Measurements from ENCODE around the gene SLC22A5.

The SLC22A5 gene

DNA sequence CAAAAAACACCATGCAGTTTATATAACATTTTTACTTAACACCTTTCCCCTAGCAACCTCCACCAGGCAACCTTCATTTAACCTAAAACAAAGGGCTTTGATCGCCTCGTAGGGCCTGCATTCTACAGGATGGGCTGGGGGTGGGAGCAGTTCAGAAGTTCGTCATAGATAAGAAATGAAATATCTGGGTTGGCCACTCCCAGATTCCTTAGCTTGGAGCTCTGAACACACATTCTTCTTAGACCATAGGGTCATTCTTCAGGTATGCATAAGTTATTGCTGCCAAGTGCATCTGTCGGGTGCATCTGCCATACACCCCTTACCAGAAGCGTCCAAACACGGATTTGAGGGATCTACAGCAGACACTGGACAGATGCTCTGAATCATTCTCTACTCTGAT is 4.3 kb upstream of the SLC22A5 start:
- FAIRE-seq: peak; percentile 9

DNA sequence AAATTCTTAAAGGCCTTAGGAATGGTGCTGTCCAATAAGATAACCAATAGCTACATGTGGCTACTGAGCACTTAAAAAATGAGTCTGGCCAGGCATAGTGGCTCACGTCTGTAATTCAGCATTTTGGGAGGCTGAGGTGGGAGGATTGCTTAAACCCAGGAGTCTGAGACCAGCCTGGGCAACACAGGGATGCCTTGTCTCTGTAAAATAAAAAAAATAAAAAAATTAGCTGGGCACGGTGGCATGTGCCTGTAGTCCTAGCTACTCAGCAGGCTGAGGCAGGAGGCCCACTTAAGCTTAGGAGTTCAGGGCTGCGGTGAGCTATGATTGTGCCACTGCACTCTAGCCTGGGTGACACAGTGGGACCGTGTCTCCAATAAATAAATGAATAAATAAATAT is 1.3 kb upstream of the SLC22A5 start:
- no peak for FAIRE-seq
- no peak for DNase-seq (ENCODE audit: low spot score)

More for the DNA sequence above, 4.3 kb upstream of the SLC22A5 start:
- DNase-seq (ENCODE audit: low spot score): peak; percentile 76

DNA sequence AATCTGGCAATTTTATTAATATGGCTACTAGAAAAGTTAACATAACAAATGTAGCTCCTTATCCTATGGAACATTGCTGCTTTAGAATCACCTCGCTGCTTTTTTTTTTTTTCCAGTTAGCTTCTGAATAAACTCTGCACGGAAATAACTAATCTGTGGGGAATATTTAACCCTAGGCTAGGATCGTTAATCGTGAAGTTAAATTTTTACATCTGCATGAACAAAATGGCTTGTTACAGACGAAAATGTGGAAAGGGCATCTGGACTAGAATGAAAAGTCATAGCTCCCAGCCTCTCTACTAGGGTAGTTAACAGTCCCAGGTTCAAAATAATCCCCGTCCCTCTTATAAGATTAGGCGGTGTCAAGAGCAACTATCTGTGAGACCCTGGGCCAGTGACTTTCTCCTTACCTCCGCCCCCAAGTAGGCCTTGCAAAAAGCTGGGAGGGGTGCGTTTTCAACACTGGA is 470 bp upstream of the SLC22A5 start:
- DNase-seq (ENCODE audit: low spot score): no peak

DNA sequence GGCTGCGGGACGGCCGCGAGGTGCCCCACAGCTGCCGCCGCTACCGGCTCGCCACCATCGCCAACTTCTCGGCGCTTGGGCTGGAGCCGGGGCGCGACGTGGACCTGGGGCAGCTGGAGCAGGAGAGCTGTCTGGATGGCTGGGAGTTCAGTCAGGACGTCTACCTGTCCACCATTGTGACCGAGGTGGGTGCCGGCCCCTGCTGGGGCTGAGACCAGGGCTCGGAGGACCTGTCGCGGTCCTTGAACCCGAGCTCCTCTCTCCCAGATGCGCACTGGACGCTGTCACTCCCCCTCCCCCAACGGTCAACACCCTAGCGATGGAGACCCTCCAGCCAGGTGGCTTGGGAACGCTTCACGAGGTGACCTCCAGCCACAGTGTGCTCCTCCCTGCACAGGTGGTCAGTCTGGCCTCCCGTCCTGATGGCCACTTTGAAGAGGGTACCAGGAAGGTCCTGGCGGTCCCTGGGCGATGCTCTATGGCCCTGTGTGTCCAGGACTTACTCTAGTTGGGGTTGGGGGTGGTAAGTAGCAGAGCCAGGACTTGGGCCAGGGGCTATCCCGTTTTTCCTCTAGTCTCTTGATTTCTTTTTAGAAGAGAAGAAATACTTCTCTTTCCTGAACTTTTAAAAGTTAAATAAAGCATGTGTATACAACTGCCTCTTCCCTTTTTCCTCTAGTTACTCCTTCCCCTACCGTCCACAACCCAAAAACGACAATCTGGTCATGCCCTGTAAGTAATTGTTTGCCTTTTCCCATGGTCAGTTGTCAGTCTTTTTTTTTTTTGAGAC is 866 bp downstream of the SLC22A5 start:
- DNase-seq (ENCODE audit: low spot score): no peak
- FAIRE-seq: no peak

More for the DNA sequence above, 470 bp upstream of the SLC22A5 start:
- no peak for FAIRE-seq

DNA sequence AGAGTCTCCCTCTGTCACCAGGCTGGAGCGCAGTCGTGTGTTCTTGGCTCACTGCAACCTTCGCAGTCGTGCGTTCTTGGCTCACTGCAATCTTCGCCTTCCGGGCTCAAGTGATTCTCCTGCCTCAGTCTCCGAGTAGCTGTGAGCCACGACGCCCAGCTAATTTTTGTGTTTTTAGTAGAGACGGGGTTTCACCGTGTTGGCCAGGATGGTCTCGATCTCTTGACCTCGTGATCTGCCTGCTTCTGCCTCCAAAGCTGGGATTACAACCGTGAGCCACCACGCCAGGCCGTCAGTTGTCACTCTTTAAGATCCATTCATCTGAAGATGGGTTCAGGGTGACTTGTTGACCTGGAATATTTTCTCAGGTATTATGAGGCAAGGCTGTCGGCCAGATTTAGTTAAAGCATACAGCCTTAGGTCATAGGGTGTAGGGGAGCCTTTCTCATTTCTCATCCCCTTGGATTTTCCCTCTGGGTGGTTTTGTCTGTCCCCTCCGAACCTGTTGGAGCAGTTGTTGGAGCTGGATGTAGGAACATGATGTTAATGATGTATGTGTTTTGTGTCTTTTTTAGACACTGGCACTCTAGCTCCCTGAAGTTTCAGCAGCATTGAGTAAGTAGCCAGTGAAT is 1.6 kb downstream of the SLC22A5 start:
- FAIRE-seq: no peak
- no peak for DNase-seq (ENCODE audit: low spot score)

DNA sequence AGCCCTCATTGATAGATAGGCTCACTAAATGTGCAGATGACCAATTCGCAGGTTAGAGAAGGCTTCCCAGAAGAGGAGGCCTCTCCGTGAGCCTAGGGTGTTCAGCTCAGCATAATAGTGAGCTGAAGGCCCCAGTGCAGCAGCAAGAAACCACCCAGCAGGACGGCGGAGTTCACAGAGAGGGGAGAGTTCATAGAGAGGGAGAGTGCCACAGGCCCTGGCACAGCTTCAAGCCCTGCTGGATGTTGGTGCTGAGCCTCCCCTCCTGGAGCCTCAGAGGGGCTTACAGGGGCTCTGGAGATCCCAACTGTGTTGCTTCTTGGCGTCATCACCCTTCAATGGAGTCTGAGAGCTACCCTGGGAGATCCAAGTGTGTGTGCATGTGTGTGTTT is 2.1 kb downstream of the SLC22A5 start:
- DNase-seq (ENCODE audit: low spot score) (no peak), FAIRE-seq (no peak)

DNA sequence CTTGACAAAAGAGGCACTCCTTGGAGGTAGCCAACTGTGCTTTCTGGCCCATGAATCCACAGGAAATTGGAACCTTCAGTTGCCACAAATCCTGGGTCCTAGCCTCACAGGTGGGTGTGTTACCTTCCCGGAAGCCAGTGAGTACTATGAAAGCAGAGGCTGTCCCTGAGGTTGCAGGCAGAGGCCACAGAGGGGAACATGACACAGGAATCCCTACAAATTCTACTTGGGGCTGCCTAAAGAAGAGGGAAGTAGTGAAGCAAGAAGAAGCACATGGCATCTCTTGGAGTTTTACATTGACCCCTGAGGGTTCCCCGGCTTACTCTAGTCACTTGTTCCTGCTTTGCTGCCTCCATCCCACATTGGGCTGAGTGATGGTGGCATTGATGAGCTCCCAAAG is 2.6 kb downstream of the SLC22A5 start:
- FAIRE-seq (no peak), DNase-seq (ENCODE audit: low spot score) (no peak)

DNA sequence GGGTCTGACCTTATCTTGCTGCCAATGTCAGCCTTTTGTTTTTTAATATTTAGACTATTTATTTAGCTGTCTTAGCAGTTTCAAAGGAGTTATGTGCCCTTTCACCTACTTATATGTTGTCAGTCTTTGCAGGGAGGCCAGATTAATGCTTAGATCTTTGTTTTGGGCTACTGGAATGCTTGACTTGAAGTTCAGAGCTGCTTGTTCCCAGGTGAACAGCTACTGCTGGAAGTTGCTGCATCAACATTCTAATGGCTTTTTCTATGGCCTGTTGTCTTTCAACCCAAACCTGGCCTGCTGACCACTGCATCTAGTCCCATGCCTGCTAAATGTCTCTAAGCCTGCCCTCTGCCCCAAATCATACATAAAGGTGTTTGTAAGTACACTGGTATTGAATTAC is 3.0 kb downstream of the SLC22A5 start:
- FAIRE-seq: no peak

DNA sequence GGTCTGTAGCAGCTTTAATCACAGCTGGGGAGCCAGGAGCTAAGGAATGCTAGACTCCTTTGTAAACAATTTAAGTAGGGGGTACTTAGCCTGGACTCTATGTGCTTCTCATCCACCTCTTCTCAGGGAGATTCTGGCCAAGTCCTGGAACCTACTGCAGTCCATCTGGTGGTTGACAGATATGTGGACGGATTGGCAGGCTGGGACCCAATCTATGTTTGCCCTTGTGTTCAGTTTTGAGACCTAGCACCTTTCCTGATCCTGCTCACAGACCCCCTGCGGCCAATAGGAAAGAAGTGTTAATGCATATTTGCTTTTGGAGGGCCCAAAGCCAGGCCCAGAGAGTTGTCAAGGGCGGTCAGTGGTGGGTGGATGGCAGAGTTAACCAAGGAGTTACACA is 6.4 kb downstream of the SLC22A5 start:
- no peak for DNase-seq (ENCODE audit: low spot score)
- FAIRE-seq: no peak

More for the DNA sequence above, 3.0 kb downstream of the SLC22A5 start:
- no peak for DNase-seq (ENCODE audit: low spot score)

DNA sequence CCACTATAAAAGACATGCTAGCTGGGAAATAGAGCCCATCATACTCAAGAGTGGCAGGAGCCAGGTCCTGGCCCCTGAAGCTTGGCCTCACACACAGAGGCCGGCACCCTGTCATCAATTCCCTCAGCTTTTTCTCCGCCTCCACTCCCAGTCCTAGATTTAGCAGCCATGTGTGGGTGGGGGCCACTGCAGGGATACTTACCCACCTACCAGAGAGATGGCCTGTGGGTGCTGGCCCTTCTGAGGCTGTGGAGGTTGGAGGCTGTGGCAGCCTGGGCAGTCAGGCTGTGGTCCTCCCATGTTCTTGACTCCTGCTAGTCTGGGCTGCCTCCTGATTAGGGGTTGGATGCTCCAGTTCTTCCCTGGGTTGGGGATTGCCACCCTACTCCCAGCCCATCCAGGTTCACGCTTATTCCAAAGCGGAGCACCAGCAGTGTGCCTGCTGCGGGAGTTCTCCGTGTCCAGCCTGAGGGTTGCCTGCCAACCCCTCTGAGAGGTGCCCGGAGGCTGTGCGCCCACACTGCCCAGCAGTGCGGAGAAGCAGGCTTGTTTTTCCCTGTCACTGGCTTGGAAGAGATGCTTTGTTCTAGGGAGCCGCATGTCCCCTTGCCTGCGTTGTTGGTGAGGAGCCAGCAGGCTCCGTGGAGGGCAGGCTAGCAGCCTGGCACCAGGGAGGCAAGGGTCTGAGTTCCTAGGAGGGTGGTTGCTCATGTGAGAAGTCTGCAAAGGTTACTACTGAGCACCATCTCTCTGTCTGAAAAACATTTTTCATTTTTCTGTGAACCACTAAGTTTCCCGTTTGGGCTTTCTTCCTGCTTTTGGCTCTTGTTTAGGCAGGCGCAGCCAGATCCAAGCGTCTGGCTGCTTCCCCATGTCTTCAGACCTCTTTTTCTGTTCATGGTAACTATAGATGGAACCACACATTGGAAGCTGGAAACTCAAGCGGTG is 7.5 kb downstream of the SLC22A5 start:
- DNase-seq (ENCODE audit: low spot score): no peak
- no peak for FAIRE-seq

DNA sequence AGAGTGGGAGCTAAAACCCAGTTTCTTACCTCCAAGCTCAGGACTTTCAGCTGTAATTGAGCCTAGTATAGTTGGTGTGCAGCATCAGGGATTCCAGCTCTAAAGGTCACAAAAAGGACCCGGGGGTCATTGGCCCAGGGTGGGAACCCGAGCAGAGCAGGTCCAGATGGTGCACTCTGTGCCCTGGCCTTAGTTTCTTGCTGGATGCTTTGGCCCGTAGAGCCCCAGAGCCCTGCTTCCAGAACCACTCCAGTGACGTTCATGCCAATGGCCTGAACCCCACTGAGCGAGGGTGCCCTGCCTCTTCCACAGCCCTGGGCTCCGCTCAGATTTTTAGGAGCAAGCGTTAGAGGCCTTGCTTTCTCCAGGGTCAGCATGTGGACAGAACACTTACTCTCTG is 8.2 kb downstream of the SLC22A5 start:
- FAIRE-seq (no peak), DNase-seq (ENCODE audit: low spot score) (no peak)

DNA sequence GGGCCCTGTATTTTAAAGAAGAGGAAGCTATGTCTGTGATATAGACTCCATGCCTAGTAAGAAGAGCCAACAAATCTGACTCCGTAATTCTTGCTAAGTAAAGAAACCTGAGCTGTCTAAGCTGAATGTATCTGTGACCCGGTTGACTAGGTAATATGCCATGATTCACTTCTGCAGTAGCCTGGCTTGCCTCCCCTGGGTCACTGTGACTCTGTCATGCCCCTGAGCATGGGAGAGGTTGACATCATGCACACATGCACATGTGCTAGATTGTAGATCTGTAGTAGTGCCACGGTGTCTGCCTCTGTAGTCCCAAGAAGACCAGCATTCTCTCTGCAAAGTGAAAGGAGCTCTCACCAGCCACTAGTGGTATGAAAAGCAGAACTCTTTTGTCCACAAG is 9.1 kb downstream of the SLC22A5 start:
- FAIRE-seq (no peak), DNase-seq (ENCODE audit: low spot score) (no peak)

DNA sequence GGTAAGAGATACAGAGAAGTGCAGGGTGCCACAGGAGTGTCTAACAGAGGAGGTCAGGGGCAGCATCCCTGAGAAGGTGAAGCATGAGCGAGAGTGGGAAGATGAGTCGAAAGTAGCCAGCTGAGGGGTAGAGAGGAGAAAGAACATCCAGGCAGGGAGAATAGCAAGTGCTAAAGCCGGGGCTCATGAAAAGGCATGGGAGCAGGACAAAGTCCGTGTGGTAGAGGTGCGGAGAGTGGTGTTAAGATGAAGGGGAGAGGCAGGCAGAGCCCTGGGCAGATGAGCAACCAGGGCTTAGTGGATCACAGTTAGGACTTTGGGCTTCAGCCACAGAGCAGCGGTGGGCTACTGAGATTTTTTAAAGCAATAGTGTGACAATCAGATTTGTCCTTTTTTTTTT is 10.5 kb downstream of the SLC22A5 start:
- FAIRE-seq: no peak
- no peak for DNase-seq (ENCODE audit: low spot score)

DNA sequence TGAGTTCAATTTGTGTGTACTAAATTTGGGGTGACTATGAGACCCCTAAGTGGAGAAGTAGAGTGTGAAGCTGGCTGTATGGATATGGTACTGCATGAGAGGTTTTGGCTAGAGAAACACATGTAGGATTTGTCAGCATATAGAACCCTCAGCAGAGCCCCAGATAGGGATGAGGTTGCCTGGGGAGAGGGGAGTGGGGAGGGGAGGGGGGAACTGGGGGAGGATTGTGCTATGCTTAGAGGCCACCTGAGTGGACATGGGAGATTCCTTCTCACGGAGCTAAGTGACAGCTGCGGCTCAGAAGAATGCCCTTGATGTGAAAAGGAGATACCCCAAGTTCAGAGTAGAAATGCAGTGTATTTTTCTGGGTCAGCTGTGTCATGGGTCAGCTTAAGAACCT is 11.2 kb downstream of the SLC22A5 start:
- no peak for FAIRE-seq
- no peak for DNase-seq (ENCODE audit: low spot score)

DNA sequence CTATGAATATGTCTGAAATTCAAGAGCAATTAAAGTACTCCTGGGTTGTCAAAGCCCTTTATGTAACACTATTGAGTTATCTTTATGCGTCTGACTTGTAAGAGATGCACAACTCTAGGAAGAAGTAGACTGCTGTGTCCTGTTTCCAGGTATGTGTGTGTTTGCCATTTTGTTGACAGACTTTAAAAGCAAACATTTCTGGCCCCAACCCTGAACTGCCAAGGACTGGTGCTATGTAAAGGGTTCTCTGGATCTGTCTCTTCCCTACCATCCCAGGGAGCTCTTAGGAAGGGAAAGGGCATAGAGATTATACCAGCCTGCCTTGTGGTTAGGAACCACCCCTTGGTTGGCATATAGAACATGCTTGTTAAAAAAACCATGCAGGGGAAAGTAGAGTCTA is 12.1 kb downstream of the SLC22A5 start:
- no peak for FAIRE-seq
- DNase-seq (ENCODE audit: low spot score): no peak

DNA sequence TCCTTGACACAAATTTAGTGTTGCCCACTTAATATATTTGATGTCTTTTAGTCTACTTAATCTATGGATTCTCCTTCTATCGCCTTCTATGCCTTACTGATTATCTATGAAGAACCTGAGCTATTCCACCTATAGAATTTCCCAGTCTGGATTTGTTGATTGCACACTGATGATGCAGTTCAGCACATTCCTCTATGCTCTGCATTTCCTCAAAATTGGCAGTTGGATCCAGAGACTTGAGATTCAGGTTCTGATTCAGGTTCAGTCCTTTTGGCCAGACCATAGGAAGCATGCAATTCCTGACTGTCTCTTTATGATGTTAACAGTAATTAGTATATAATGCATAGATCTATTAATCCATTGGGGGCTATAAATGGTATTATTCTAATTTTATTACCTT is 13.8 kb downstream of the SLC22A5 start:
- FAIRE-seq (no peak), DNase-seq (ENCODE audit: low spot score) (no peak)

DNA sequence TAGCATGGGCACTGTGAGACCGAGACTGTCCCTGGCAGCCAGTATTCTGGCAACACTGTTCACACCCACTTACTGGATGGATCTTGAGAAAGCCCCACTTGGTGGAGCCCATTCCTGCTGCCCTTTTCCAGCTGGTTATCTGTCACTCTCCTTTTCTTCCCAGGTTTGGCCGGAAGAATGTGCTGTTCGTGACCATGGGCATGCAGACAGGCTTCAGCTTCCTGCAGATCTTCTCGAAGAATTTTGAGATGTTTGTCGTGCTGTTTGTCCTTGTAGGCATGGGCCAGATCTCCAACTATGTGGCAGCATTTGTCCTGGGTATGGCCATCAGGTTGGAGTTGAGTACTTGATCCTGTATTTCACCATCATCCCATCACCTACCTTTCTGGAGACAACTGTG is 14.5 kb downstream of the SLC22A5 start:
- DNase-seq (ENCODE audit: low spot score): no peak
- FAIRE-seq: no peak

DNA sequence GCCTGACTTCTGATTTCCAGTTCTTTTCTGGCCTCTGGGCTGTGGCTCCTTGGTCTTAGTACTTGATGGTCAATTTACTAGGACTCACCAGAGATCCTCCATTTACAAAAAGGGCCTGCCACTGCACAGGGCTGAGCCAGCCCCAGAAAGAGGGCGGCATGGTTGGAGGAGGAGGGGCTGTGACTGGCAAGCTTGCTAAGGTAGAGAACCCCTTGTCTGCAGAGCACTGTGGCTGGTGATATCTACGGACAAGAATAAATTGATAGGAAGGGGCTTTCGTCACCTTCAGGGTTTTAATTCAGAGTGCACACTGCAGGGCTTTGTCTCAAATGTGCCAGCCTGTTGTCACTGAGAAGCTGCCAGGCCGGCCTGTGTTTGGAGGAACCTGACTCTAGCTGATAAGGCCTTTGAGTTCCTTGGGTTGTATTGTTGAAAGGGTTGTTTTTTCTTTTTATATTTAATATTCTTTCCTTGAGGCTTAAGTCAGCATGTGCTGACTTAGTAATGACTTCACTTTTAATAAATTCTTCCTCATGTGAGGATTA is 15.1 kb downstream of the SLC22A5 start:
- DNase-seq (ENCODE audit: low spot score): no peak
- no peak for FAIRE-seq

DNA sequence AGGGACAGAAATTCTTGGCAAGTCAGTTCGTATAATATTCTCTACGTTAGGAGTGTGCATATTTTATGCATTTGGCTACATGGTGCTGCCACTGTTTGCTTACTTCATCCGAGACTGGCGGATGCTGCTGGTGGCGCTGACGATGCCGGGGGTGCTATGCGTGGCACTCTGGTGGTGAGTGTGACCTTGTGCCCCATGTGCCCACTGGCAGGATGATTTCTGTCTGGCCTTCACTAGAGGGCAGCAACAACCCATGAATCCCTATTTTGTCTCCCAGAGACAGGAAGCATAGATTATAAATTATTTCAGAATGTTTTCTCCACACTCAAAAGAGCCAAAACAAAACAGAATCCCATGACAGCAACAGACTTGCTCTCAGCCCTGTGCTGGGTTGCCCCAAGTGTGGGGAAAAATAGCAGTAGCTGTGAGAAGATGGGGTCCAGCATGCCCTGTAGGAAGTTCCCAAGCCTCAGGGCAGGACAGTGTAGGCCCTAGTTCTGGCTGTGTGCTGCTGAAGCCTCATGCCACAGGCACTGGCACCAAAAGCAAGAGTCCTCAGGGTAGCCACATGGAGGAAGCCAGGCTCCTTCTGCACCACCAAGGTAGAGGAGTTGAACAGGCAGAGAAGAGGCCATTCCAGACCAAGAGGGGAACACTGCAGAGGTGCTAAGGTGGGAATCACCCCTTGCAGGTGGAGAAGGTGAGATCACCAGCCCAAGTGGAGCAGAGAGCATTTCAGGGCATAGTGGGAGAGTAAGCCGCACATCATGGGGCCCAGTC is 16.0 kb downstream of the SLC22A5 start:
- DNase-seq (ENCODE audit: low spot score) (peak; percentile 71), FAIRE-seq (no peak)

DNA sequence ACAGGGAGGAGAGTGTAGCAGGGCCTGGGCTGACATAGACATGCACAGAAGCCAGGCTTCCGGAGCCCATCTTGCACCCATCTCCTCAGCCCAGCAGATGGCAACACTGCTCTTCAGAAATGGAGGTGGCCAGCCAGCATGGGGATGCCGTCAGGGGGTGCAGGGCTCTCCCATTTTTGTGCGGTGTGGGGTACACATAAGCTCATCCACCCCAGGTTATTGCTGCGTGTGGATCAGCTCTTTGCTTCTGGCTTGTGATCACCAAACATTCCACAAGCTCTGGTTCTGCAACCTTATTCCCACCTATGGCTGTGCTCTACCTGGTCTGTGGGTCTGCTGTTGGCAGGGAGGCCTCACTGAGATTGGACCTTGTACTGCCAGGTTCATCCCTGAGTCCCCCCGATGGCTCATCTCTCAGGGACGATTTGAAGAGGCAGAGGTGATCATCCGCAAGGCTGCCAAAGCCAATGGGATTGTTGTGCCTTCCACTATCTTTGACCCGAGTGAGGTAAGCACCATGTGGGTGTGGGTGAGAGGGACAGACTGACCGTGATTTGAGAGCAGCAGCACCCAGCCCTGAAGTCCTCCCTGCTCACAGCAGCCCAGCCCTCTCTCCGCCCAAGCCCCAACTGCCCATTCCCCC is 17.3 kb downstream of the SLC22A5 start:
- FAIRE-seq (peak; percentile 61), DNase-seq (ENCODE audit: low spot score) (peak; percentile 58)

Measured in urothelium cell line (cell line).